ENCODE data around the gene SANBR. TPM values are rescaled to one million over a fixed set of nuclear protein-coding genes. Genes with fewer than 3 reads are reported as not detected.

SANBR gene
- total RNA-seq, 1 donor from 2014 or later, result 14.0 TPM

DNA sequence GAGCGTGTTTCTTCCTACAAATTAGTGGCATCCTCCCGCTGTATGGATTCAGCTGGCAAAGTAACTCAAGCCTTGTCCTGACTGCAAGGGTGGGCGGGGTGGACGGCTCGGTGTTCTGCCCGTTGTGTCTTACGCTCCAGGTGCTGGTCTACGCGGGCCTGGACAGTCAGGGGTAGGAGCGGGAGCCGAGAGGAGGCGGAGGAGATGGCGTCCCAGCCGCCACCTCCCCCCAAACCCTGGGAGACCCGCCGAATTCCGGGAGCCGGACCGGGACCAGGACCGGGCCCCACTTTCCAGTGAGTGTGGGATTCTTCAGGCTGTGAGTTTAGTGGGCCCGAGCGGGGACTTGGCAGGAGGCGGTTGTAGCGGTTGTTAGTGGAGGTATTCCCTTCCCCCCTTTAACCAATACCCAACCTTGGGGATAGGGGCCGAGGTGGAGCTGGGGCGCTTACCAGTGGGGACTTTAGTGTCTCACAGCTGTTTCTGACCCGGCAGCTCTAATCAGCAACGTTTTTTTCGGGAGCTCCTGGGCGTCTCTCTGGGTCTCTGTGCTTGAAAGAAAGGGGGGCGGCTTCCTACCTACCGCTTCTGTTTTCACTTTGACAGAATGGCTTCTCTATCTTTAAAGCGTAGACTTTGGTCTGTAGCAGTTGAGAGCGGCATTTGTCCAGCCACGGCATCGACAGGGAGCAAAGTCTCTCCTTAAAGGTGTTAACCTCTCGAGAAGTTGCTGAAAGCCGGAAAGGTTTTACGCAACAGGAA, 47.9 kb upstream of the SANBR start, which contains the start of the genes PEX13 and PUS10:
Gene PEX13, plus strand, starts transcription at position 165 of the 762 bp plus-strand sequence. Its CDS starts 40 bp downstream, at position 205.
Gene PUS10, minus strand, starts transcription at position 700 of the 762 bp plus-strand sequence. CDS start 6,365 bp downstream, outside the sequence.
- peak within 1 kb of the TSS; percentile 89 for H3K4me2 ChIP-seq (ENCODE audit: low read length)
- H3K9me3 ChIP-seq (ENCODE audit: insufficient read depth, low read depth, low read length), result peaks cover 3% of the 10 kb centered on the region
- H3K36me3 ChIP-seq (ENCODE audit: insufficient read depth, low read length), result no peaks in the 10 kb centered on the region
- FAIRE-seq (no peak), DNase-seq (ENCODE audit: low read depth) (peak; percentile 71)
- Mint-ChIP-seq H3K4me1 (ENCODE audit: low read depth, unreplicated experiment) (peaks cover 12% of the 10 kb centered on the region), H3K27me3 (ENCODE audit: low read depth, unreplicated experiment) (no peaks in the 10 kb centered on the region), H3K36me3 (ENCODE audit: low read depth, unreplicated experiment) (peaks cover 17% of the 10 kb centered on the region), H3K9me3 (ENCODE audit: unreplicated experiment) (peaks cover 6% of the 10 kb centered on the region), H3K27ac (ENCODE audit: unreplicated experiment) (peak within 1 kb of the TSS; percentile 99), H3K4me3 (ENCODE audit: unreplicated experiment) (peak within 1 kb of the TSS; percentile 99)
- TF ChIP-seq, protein P1, sequence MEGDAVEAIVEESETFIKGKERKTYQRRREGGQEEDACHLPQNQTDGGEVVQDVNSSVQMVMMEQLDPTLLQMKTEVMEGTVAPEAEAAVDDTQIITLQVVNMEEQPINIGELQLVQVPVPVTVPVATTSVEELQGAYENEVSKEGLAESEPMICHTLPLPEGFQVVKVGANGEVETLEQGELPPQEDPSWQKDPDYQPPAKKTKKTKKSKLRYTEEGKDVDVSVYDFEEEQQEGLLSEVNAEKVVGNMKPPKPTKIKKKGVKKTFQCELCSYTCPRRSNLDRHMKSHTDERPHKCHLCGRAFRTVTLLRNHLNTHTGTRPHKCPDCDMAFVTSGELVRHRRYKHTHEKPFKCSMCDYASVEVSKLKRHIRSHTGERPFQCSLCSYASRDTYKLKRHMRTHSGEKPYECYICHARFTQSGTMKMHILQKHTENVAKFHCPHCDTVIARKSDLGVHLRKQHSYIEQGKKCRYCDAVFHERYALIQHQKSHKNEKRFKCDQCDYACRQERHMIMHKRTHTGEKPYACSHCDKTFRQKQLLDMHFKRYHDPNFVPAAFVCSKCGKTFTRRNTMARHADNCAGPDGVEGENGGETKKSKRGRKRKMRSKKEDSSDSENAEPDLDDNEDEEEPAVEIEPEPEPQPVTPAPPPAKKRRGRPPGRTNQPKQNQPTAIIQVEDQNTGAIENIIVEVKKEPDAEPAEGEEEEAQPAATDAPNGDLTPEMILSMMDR (IDR thresholded peaks at IDR 0.05; ENCODE audit: insufficient read depth, low read depth, low read length), result no peak
- TF ChIP-seq EZH2 (IDR thresholded peaks at IDR 0.05; ENCODE audit: insufficient read depth, low read length), result no peak
- peak within 1 kb of the TSS; percentile 98 for H3K4me3 ChIP-seq (ENCODE audit: insufficient read depth, low read depth, low read length)
- no peaks in the 10 kb centered on the region for H3K27me3 ChIP-seq (ENCODE audit: insufficient read depth, low read length)
- no peaks in the 10 kb centered on the region for H3K4me1 ChIP-seq (ENCODE audit: insufficient read depth, low read length)
- peaks cover 79% of the 10 kb centered on the region for H3K79me2 ChIP-seq (ENCODE audit: insufficient read depth, low read length)
- H3K27ac ChIP-seq (ENCODE audit: low read depth, low read length), result peak within 1 kb of the TSS; percentile 88
- H3K9ac ChIP-seq (ENCODE audit: low read length), result peak within 1 kb of the TSS; percentile 87
- peaks cover 6% of the 10 kb centered on the region for H4K20me1 ChIP-seq (ENCODE audit: insufficient read depth, low read length)
- H2AFZ ChIP-seq (ENCODE audit: low read depth, low read length), result peak within 1 kb of the TSS; percentile 92

DNA sequence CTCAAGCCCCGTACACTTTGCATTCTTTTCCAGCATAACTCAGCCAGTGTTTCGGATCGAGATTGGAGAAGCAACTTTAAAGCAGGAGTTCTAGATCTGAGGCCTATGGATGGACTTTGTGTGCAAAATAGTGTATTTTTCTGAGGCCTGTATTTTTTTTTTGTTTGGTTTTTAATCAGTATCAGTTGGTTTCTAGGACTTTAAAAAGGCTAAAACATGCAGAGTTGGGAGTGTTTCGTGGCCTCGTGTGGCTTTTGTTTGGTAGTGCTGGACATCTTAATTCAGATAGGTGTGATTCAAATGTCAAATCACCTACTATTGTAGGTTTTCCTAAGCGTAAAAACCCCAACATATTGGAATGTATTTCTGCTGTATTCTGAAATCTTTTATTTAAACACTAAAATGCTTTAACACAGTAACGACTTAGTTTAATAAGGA, 47.3 kb upstream of the SANBR start:
- peak; percentile 52 for DNase-seq (ENCODE audit: low read depth)
- peaks cover 18% of the 10 kb centered on the region for H3K36me3 Mint-ChIP-seq (ENCODE audit: low read depth, unreplicated experiment)
- Histone ChIP-seq H3K36me3 (ENCODE audit: insufficient read depth, low read length) (no peaks in the 10 kb centered on the region), H3K27ac (ENCODE audit: low read depth, low read length) (peak overlapping the region; percentile 88), H3K4me2 (ENCODE audit: low read length) (peak overlapping the region; percentile 89), H3K9me3 (ENCODE audit: insufficient read depth, low read depth, low read length) (peaks cover 3% of the 10 kb centered on the region), H3K9ac (ENCODE audit: low read length) (peak overlapping the region; percentile 87), H2AFZ (ENCODE audit: low read depth, low read length) (peak overlapping the region; percentile 92), H4K20me1 (ENCODE audit: insufficient read depth, low read length) (peaks cover 6% of the 10 kb centered on the region), H3K27me3 (ENCODE audit: insufficient read depth, low read length) (no peaks in the 10 kb centered on the region), H3K4me1 (ENCODE audit: insufficient read depth, low read length) (no peaks in the 10 kb centered on the region), H3K4me3 (ENCODE audit: insufficient read depth, low read depth, low read length) (peak overlapping the region; percentile 98), H3K79me2 (ENCODE audit: insufficient read depth, low read length) (peaks cover 79% of the 10 kb centered on the region)
- H3K27ac Mint-ChIP-seq (ENCODE audit: unreplicated experiment), result peak overlapping the region; percentile 99
- TF ChIP-seq, protein P1 (IDR thresholded peaks at IDR 0.05; ENCODE audit: insufficient read depth, low read depth, low read length), result no peak
- no peak for TF ChIP-seq EZH2 (IDR thresholded peaks at IDR 0.05; ENCODE audit: insufficient read depth, low read length)
- H3K4me3 Mint-ChIP-seq (ENCODE audit: unreplicated experiment), result peak overlapping the region; percentile 99
- no peaks in the 10 kb centered on the region for H3K27me3 Mint-ChIP-seq (ENCODE audit: low read depth, unreplicated experiment)
- no peak for FAIRE-seq
- H3K9me3 Mint-ChIP-seq (ENCODE audit: unreplicated experiment), result peaks cover 9% of the 10 kb centered on the region
- peaks cover 7% of the 10 kb centered on the region for H3K4me1 Mint-ChIP-seq (ENCODE audit: low read depth, unreplicated experiment)
